Keratinocyte (primary cell): ENCODE data around the gene OR52K2. TPM values are rescaled to one million over a fixed set of nuclear protein-coding genes. Genes with fewer than 3 reads are reported as not detected.

Experiments used
- DNase-seq: peaks from one replicate; pipeline ENCODE4 v3.0.0-alpha.2; 2011; ENCODE audit warnings: low read depth, missing footprints, low spot score
- FAIRE-seq: peaks from 2 replicates; lab custom pipeline; 2011; peaks lifted over from hg19 to GRCh38; lab: Jason Lieb, UNC
- H2AFZ ChIP-seq: 2 replicates; pipeline ENCODE4 v1.6.0; 2012; ENCODE audit warnings: low read length, control low read depth, inconsistent platforms; ENCODE audit not compliant: control insufficient read depth
- H3K27ac ChIP-seq: 2 replicates; pipeline ENCODE4 v1.5.1; 2011; ENCODE audit warnings: low read length; ENCODE audit not compliant: control insufficient read depth, insufficient read depth
- H3K27me3 ChIP-seq: 3 replicates; pipeline ENCODE4 v1.6.0; 2011; ENCODE audit warnings: low read length; ENCODE audit not compliant: control insufficient read depth, insufficient read depth; ENCODE audit errors: extremely low read depth
- H3K36me3 ChIP-seq, 2 experiments: 2 replicates in 1 of 2; 3 replicates in 1 of 2; pipeline ENCODE4 v1.5.1; 2011; ENCODE audit warnings: low read length in 2 of 2, mild to moderate bottlenecking in 1 of 2; ENCODE audit not compliant: control insufficient read depth in 2 of 2, insufficient read depth in 2 of 2; ENCODE audit errors: extremely low read depth in 1 of 2
- H3K4me1 ChIP-seq: 3 replicates; pipeline ENCODE4 v1.5.1; 2011; ENCODE audit warnings: low read length; ENCODE audit not compliant: control insufficient read depth, insufficient read depth; ENCODE audit errors: extremely low read depth
- H3K4me2 ChIP-seq: 3 replicates; pipeline ENCODE4 v1.6.0; 2011; ENCODE audit warnings: low read depth, low read length; ENCODE audit not compliant: control insufficient read depth, insufficient read depth; ENCODE audit errors: extremely low read depth
- H3K4me3 ChIP-seq, 3 experiments: fragments of 200-600 bp in 1 of 3; sonication (generic) in 1 of 3; 2 replicates in 2 of 3; 3 replicates in 1 of 3; pipeline ENCODE4 v1.5.1; 2011 to 2016; ENCODE audit warnings: low read length in 3 of 3, mild to moderate bottlenecking in 3 of 3, control low read depth in 2 of 3, inconsistent platforms in 1 of 3, low read depth in 1 of 3, mixed read lengths in 1 of 3, mixed run types in 1 of 3, moderate library complexity in 1 of 3; ENCODE audit not compliant: control insufficient read depth in 2 of 3, insufficient read depth in 2 of 3; ENCODE audit errors: extremely low read depth in 1 of 3
- H3K79me2 ChIP-seq: 2 replicates; pipeline ENCODE4 v1.6.0; 2012; ENCODE audit warnings: low read length; ENCODE audit not compliant: control insufficient read depth, insufficient read depth
- H3K9ac ChIP-seq: 3 replicates; pipeline ENCODE4 v1.6.0; 2011; ENCODE audit warnings: low read length; ENCODE audit not compliant: control insufficient read depth, insufficient read depth; ENCODE audit errors: extremely low read depth
- H3K9me1 ChIP-seq: 3 replicates; pipeline ENCODE4 v1.6.0; 2011; ENCODE audit warnings: low read length; ENCODE audit not compliant: control insufficient read depth, insufficient read depth; ENCODE audit errors: extremely low read depth
- H3K9me3 ChIP-seq: 2 replicates; pipeline ENCODE4 v1.5.1; 2012; ENCODE audit warnings: low read depth, low read length; ENCODE audit not compliant: control insufficient read depth
- H4K20me1 ChIP-seq: 3 replicates; pipeline ENCODE4 v1.6.0; 2011; ENCODE audit warnings: low read length; ENCODE audit not compliant: control insufficient read depth, insufficient read depth; ENCODE audit errors: extremely low read depth
- CTCF ChIP-seq, 3 experiments: IDR thresholded peaks in 1 of 3; conservative IDR thresholded peaks in 1 of 3; optimal IDR thresholded peaks in 1 of 3; 2 replicates in 2 of 3; 3 replicates in 1 of 3; pipeline versions ENCODE3 to v1.5.1; 2011; ENCODE audit warnings: low read length in 3 of 3, mild to moderate bottlenecking in 3 of 3, moderate library complexity in 2 of 3, control low read depth in 1 of 3, inconsistent platforms in 1 of 3; ENCODE audit not compliant: insufficient read depth in 2 of 3; ENCODE audit errors: extremely low read depth in 1 of 3
- EZH2 ChIP-seq: IDR thresholded peaks from one replicate; pipeline ENCODE4 v1.6.1; 2012; ENCODE audit warnings: inconsistent platforms, mild to moderate bottlenecking, low read length, moderate library complexity
- dilution Hi-C: fragments of 300-500 bp; cut with MboI; formaldehyde crosslinking; loops from one replicate; pipeline ENCODE4 v1.7.0; 2020; ENCODE audit warnings: low sequenced_read_pairs; ENCODE audit not compliant: extremely low pct_ligation_motif_present
- polyA plus RNA-seq, 5 experiments: library from polyadenylated mRNA; depleted of rRNA in 3 of 5; stranded (reverse) in 3 of 5; stranded (forward) in 1 of 5; unstranded in 1 of 5; fragments of >200 nt; gene quantifications; 1 replicate in 1 of 5; 2 replicates in 3 of 5; 3 replicates in 1 of 5; pipeline versions ENCODE4 v1.2.1 to v1.2.3, GENCODE V29; 2011 to 2012; ENCODE audit warnings: missing spikeins in 2 of 5, low read depth in 1 of 5, low replicate concordance in 1 of 5

The OR52K2 gene
- polyA plus RNA-seq, 1 donor (not counting 4 experiments of a cell fraction or from before 2014, with no cell fraction given), result not detected

- Histone ChIP-seq H3K9me3 (peaks cover 4% of the 10 kb centered on the region), H3K4me1 (no peaks in the 10 kb centered on the region), H3K4me2 (no peak overlapping the region), H2AFZ (no peak overlapping the region), H3K36me3 (no peaks in the 10 kb centered on the region), H3K4me3 (no peak overlapping the region), H3K9me1 (no peaks in the 10 kb centered on the region), H3K27ac (no peak overlapping the region), H3K9ac (no peak overlapping the region), H3K79me2 (no peaks in the 10 kb centered on the region), H4K20me1 (no peaks in the 10 kb centered on the region), H3K27me3 (no peaks in the 10 kb centered on the region)
- dilution Hi-C loops, result no loop called here
- no peak for FAIRE-seq
- TF ChIP-seq EZH2, result no peak
- TF ChIP-seq CTCF (optimal IDR thresholded peaks at IDR 0.05 in 1 of 3, IDR thresholded peaks at IDR 0.05 in 1 of 3, conservative IDR thresholded peaks at IDR 0.05 in 1 of 3; ENCODE audit: extremely low read depth in 1 of 3, insufficient read depth in 2 of 3, low read length in 3 of 3), result no peak
- no peak for DNase-seq
Observed at GRCh38 chr11:4464216-4465159, 15.4 kb downstream of the OR52K2 start.

- no peaks in the 10 kb centered on the region for H3K4me1 ChIP-seq
- H3K27me3 ChIP-seq, result no peaks in the 10 kb centered on the region
- no peak overlapping the region for H3K27ac ChIP-seq
- H3K36me3 ChIP-seq, result no peaks in the 10 kb centered on the region
- H3K4me2 ChIP-seq, result no peak overlapping the region
- H3K79me2 ChIP-seq, result no peaks in the 10 kb centered on the region
- no peak overlapping the region for H2AFZ ChIP-seq
- no peaks in the 10 kb centered on the region for H3K9me1 ChIP-seq
- TF ChIP-seq EZH2, result no peak
- no peak for TF ChIP-seq CTCF (optimal IDR thresholded peaks at IDR 0.05 in 1 of 3, IDR thresholded peaks at IDR 0.05 in 1 of 3, conservative IDR thresholded peaks at IDR 0.05 in 1 of 3; ENCODE audit: extremely low read depth in 1 of 3, insufficient read depth in 2 of 3, low read length in 3 of 3)
- H3K4me3 ChIP-seq, result no peak overlapping the region
- DNase-seq (no peak), FAIRE-seq (no peak)
- dilution Hi-C loops, result no loop called here
- no peaks in the 10 kb centered on the region for H4K20me1 ChIP-seq
- H3K9me3 ChIP-seq, result peaks cover 4% of the 10 kb centered on the region
- no peak overlapping the region for H3K9ac ChIP-seq
Observed at GRCh38 chr11:4465407-4465806, 16.3 kb downstream of the OR52K2 start.
